Erythroblast (primary cell): Measurements from ENCODE around the gene JPH2.

Source experiments
- GATA1 ChIP-seq: IDR thresholded peaks from 2 replicates; pipeline ENCODE4 v1.6.1; 2011; ENCODE audit warnings: low read depth, mild to moderate bottlenecking, control low read depth, low read length, moderate library complexity
- POLR2A ChIP-seq: IDR thresholded peaks from 2 replicates; pipeline ENCODE4 v1.6.1; 2011; ENCODE audit warnings: mild to moderate bottlenecking, low read length

DNA sequence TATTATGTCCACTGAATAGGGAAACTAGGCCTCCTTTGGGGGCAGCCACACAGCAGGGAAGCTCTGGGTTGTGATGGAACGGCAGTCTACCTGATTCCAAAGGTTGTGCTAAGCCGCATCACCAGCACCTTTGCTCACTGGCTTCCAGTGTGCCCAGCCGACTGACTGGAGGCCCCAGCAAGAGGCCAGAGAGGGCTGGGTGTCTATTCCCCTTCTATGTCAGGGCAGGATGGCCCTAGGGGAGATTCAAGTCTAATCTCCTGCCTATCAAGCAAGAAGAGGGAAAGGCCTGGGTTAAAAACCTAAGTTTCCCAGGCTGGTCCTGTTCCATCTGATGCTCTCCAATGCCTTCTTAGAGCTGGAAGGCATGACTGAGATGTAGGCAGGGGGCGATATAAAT lies 53.6 kb downstream of the JPH2 start:
- TF ChIP-seq POLR2A (no peak), GATA1 (no peak)
